A549 treated with CpdA at 1 μM for 4 hours (cell line): ENCODE results near the gene MIEF2. TPM values are rescaled to one million over a fixed set of nuclear protein-coding genes. Genes with fewer than 3 reads are reported as not detected.

ENCODE experiments used
- total RNA-seq: library from RNA; stranded (reverse); fragments of 200-300 nt; extraction: Qiagen RNA extraction; gene quantifications from 5 replicates; pipeline ENCODE4 v1.2.3, GENCODE V29; 2022; ENCODE audit warnings: low read depth

Gene MIEF2, protein sequence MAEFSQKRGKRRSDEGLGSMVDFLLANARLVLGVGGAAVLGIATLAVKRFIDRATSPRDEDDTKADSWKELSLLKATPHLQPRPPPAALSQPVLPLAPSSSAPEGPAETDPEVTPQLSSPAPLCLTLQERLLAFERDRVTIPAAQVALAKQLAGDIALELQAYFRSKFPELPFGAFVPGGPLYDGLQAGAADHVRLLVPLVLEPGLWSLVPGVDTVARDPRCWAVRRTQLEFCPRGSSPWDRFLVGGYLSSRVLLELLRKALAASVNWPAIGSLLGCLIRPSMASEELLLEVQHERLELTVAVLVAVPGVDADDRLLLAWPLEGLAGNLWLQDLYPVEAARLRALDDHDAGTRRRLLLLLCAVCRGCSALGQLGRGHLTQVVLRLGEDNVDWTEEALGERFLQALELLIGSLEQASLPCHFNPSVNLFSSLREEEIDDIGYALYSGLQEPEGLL
- 7.5 to 10.4 TPM (median 8.7 TPM) in 5 replicates for total RNA-seq

GRCh38 chr17:18260332-18261145 is at the start of gene MIEF2:
Gene MIEF2 (plus strand): TSS chr17:18260662. CDS start chr17:18262721, 2,059 bp downstream.

GRCh38 chr17:18225121-18225641 is 35.3 kb upstream of the MIEF2 start, which contains the start of gene LLGL1:
Gene LLGL1 (plus strand): TSS chr17:18225635. CDS start chr17:18225683, 48 bp downstream.

GRCh38 chr17:18258356-18259038 is 2.0 kb upstream of the MIEF2 start, which contains the start of gene FLII:
Gene FLII (minus strand): TSS chr17:18258738. CDS start chr17:18258690, 48 bp downstream.

GRCh38 chr17:18314731-18315561 is 54.5 kb downstream of the MIEF2 start, which contains the start of the genes SMCR8 and TOP3A:
Gene SMCR8 (plus strand): TSS chr17:18315293. CDS start chr17:18315790, 497 bp downstream.
Gene TOP3A (minus strand): TSS chr17:18314994. CDS start chr17:18314778, 216 bp downstream.

Other genes with a start within 250 kb of the MIEF2 start
- 23.9 to 31.3 TPM (median 27.8 TPM) in 5 replicates for gene ATPAF2, start 221.5 kb upstream of the MIEF2 start, total RNA-seq
- 11.2 to 13.0 TPM (median 12.4 TPM) in 5 replicates for gene GID4, start 221.3 kb upstream of the MIEF2 start, total RNA-seq
- 43.3 to 57.3 TPM (median 54.9 TPM) in 5 replicates for gene DRG2, start 172.7 kb upstream of the MIEF2 start, total RNA-seq
- 0.14 to 0.33 TPM (median 0.22 TPM) in 5 replicates for gene MYO15A, start 151.9 kb upstream of the MIEF2 start, total RNA-seq
- gene ALKBH5, start 76.8 kb upstream of the MIEF2 start, total RNA-seq = 49.9 to 62.3 TPM (median 54.3 TPM) in 5 replicates
- gene LLGL1, start 35.0 kb upstream of the MIEF2 start, total RNA-seq = 11.9 to 18.6 TPM (median 15.0 TPM) in 5 replicates
- gene FLII, start 1.9 kb upstream of the MIEF2 start, total RNA-seq = 235 to 266 TPM (median 246 TPM) in 5 replicates
- gene TOP3A, start 54.3 kb downstream of the MIEF2 start, total RNA-seq = 34.8 to 41.2 TPM (median 37.6 TPM) in 5 replicates
- gene SMCR8, start 54.6 kb downstream of the MIEF2 start, total RNA-seq = 16.5 to 18.1 TPM (median 17.0 TPM) in 5 replicates
- 40.5 to 51.2 TPM (median 45.2 TPM) in 5 replicates for gene SHMT1, start 102.9 kb downstream of the MIEF2 start, total RNA-seq
- gene EVPLL, start 117.1 kb downstream of the MIEF2 start, total RNA-seq = not detected in 5 replicates
- 0.07 to 0.14 TPM in 2 of 5 replicates, not detected in the others for gene LGALS9C, start 216.1 kb downstream of the MIEF2 start, total RNA-seq